Naive B cell (primary cell): Measurements from ENCODE around the gene THBS4. TPM values are rescaled to one million over a fixed set of nuclear protein-coding genes. Genes with fewer than 3 reads are reported as not detected.

ENCODE experiments used
- ATAC-seq, 2 donors: fragments of 150-1000 bp; cut with Tn5 transposase; 2 replicates each; pipeline ENCODE4 v1.10.0; 2021; ENCODE audit warnings: low read depth in 2 of 2, mild to moderate bottlenecking in 2 of 2, moderate library complexity in 2 of 2
- DNase-seq: peaks from one replicate; pipeline ENCODE4 v3.0.0; 2022
- H3K27ac Mint-ChIP-seq, 6 donors: one replicate each; pipeline ENCODE4 v1.8.0; 2020 to 2022; ENCODE audit warnings: mild to moderate bottlenecking in 6 of 6, mixed read lengths in 6 of 6, moderate library complexity in 5 of 6, inconsistent platforms in 2 of 6
- H3K27me3 Mint-ChIP-seq, 3 donors: one replicate each; pipeline ENCODE4 v1.8.0; 2021 to 2022; ENCODE audit warnings: mixed read lengths in 3 of 3, mild to moderate bottlenecking in 1 of 3
- H3K36me3 Mint-ChIP-seq, 2 donors: one replicate each; pipeline ENCODE4 v1.8.0; 2020 to 2022; ENCODE audit warnings: mixed read lengths in 2 of 2, inconsistent platforms in 1 of 2, mild to moderate bottlenecking in 1 of 2
- H3K4me1 Mint-ChIP-seq, 3 donors: one replicate each; pipeline ENCODE4 v1.8.0; 2020 to 2022; ENCODE audit warnings: mixed read lengths in 3 of 3, inconsistent platforms in 1 of 3, mild to moderate bottlenecking in 1 of 3, moderate library complexity in 1 of 3
- H3K4me3 Mint-ChIP-seq, 8 donors: one replicate each; pipeline ENCODE4 v1.8.0; 2020 to 2022; ENCODE audit warnings: mild to moderate bottlenecking in 8 of 8, mixed read lengths in 8 of 8, moderate library complexity in 8 of 8, inconsistent platforms in 2 of 8
- H3K9me3 Mint-ChIP-seq, 7 donors: one replicate each; pipeline ENCODE4 v1.8.0; 2020 to 2022; ENCODE audit warnings: mixed read lengths in 7 of 7, mild to moderate bottlenecking in 5 of 7, inconsistent platforms in 2 of 7, moderate library complexity in 1 of 7
- polyA plus RNA-seq, 6 donors: library from polyadenylated mRNA; unstranded; fragments of 300-500 nt; fragmentation: Illumina TruSeq; gene quantifications; one replicate each; pipeline ENCODE4 v1.2.3, GENCODE V29; 2021; ENCODE audit warnings: low read depth in 6 of 6

Gene THBS4
- polyA plus RNA-seq, 6 donors from 2014 or later, result 0.17 TPM; not detected in 5

DNA sequence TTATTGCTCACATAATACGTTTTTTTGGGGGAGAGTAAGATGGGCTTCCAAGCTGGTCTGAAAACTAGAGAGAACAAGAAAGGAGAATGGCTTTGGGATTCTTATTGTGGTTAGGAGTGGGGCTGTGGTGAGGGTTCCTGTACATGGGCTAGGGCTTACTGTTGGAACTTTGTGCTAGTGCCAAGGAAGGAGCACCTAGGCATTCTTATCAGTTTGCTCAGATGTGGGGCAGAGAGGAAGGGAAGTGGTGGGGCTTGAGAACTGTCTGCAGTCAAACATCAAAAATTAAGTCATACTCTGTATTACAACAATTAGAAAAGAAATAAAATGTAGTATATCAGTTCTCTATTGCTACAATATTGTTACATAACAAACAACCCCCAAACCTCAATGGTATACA is 4.0 kb upstream of the THBS4 start:
- DNase-seq, result no peak
- Mint-ChIP-seq H3K9me3 (peaks cover 0 to 3% (median 0%) of the 10 kb centered on the region in 7 donors), H3K36me3 (no peaks in the 10 kb centered on the region), H3K4me3 (no peak overlapping the region), H3K27me3 (peaks cover 46 to 71% (median 61%) of the 10 kb centered on the region in 3 donors), H3K4me1 (peaks cover 4 to 10% (median 7%) of the 10 kb centered on the region in 3 donors), H3K27ac (no peak overlapping the region)
- no peak for ATAC-seq

DNA sequence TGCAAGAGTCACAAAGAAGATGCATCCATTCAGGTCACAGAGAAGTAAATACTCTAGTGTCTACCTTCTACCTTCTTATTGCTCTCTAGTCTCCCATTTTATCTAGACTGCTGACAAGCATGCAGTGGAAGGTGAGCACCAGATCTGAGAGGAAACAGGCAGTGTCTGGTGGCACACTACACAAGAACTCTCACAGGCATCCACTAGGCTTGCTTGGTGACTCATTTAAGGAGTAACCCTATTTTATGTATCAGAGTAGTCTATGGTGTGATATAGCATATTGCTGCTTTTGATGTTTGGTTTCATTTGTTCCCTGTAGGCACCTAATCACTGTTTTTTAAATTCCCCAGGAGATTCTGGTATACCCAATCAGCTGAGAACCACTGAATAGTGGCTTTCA is 1.6 kb upstream of the THBS4 start:
- no peak for DNase-seq
- Mint-ChIP-seq H3K4me1 (peaks cover 4 to 10% (median 7%) of the 10 kb centered on the region in 3 donors), H3K4me3 (no peak overlapping the region), H3K36me3 (no peaks in the 10 kb centered on the region), H3K9me3 (peaks cover 0 to 2% (median 0%) of the 10 kb centered on the region in 7 donors), H3K27ac (no peak overlapping the region), H3K27me3 (peaks cover 38 to 67% (median 66%) of the 10 kb centered on the region in 3 donors)
- no peak for ATAC-seq

DNA sequence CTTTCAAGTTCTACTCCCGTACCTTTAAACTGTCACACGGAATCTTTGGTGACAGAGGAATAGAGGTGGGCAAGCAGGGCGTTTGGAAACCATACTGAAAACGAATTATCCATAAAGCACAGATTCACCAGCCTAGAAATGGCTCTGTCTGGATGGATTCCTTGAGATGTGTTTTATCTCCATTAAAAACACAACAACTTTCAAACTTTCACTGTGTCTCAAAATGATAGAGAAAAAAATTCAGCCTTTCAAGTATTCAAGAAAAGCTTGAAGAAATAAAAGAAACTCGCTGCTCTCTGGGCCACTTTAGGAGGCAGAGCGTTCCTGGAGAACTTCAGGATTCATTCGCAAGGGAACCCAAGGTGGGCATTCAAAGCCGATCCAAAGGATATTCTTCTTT is 589 bp upstream of the THBS4 start:
- H3K27ac Mint-ChIP-seq, result no peak overlapping the region
- H3K4me1 Mint-ChIP-seq, result peaks cover 4 to 10% (median 7%) of the 10 kb centered on the region in 3 donors
- peaks cover 0 to 2% (median 0%) of the 10 kb centered on the region in 7 donors for H3K9me3 Mint-ChIP-seq
- no peaks in the 10 kb centered on the region for H3K36me3 Mint-ChIP-seq
- peak overlapping the region in 6 of 8 donors; percentile 52 to 89 (median 74) for H3K4me3 Mint-ChIP-seq
- H3K27me3 Mint-ChIP-seq, result peaks cover 42 to 68% (median 60%) of the 10 kb centered on the region in 3 donors
- no peak for DNase-seq
- no peak for ATAC-seq

DNA sequence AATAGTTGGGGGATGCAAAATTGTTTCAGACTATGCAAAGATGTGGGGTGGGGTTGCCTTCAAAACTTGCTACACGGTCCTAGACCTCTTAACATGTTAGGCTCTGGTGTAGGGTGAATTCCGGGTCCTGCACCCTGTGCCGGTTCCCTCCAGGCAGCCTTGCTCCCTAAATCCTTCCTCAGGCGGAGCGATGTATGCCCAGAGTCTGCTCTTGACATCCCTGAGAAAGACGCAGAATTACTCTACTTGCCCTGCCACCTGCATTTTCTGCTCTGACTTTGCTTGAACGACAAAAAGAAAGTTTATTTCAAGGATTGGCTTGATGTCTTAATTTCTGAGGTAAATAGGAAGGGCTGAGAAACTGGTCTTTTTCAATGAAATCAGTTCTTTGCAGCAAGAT is 691 bp downstream of the THBS4 start:
- DNase-seq (no peak), ATAC-seq (no peak)
- peaks cover 0 to 2% (median 0%) of the 10 kb centered on the region in 7 donors for H3K9me3 Mint-ChIP-seq
- H3K36me3 Mint-ChIP-seq, result no peaks in the 10 kb centered on the region
- peaks cover 47 to 79% (median 70%) of the 10 kb centered on the region in 3 donors for H3K27me3 Mint-ChIP-seq
- peaks cover 4 to 10% (median 7%) of the 10 kb centered on the region in 3 donors for H3K4me1 Mint-ChIP-seq
- no peak overlapping the region for H3K27ac Mint-ChIP-seq
- peak overlapping the region in 4 of 8 donors; percentile 11 to 36 (median 34) for H3K4me3 Mint-ChIP-seq

DNA sequence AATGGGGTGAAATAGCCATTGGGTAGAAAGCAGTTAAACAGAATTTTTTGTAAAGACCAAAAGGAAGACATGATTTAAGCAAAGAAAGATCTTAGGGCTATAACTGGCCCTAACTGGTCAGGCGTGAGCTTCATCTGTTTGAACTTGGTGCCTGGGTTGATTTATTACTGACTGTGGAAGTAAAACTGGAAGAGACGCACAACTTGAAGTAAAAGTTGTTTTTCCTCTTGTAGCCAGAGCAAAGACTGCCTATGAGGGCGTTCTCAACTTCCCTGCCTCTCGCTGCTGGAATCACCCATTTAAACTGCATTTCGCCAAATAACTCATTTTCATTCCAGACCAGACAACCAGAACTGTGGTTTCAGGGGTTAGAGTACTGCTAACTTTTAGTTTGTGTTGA is 1.5 kb downstream of the THBS4 start:
- H3K9me3 Mint-ChIP-seq, result peaks cover 0 to 2% (median 0%) of the 10 kb centered on the region in 7 donors
- H3K36me3 Mint-ChIP-seq, result no peaks in the 10 kb centered on the region
- peaks cover 49 to 78% (median 68%) of the 10 kb centered on the region in 3 donors for H3K27me3 Mint-ChIP-seq
- DNase-seq (no peak), ATAC-seq (no peak)
- no peak overlapping the region for H3K4me3 Mint-ChIP-seq
- H3K27ac Mint-ChIP-seq, result no peak overlapping the region
- H3K4me1 Mint-ChIP-seq, result peaks cover 4 to 10% (median 7%) of the 10 kb centered on the region in 3 donors

DNA sequence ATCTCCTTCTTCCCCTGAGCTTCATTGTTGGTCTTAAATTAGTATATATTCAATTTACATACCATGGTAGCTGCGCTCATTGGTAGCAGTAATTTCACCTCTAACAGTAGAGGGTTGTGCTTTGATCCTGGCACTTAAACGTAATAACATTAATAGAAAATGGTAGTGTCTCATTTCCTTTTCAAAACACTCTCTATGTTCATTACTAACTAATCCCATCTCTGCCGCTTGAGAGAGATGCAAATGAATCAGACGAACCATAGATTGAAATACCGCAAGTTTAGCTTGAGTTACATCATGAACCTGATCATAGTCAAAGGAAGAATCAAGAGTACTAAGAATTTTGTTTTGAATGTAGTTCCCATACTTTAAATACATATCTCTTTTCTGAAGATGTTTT is 2.2 kb downstream of the THBS4 start:
- DNase-seq, result no peak
- Mint-ChIP-seq H3K27me3 (peaks cover 52 to 78% (median 69%) of the 10 kb centered on the region in 3 donors), H3K4me1 (peaks cover 4 to 10% (median 7%) of the 10 kb centered on the region in 3 donors), H3K4me3 (no peak overlapping the region), H3K36me3 (no peaks in the 10 kb centered on the region), H3K27ac (no peak overlapping the region), H3K9me3 (peaks cover 0 to 2% (median 0%) of the 10 kb centered on the region in 7 donors)
- ATAC-seq, result no peak

DNA sequence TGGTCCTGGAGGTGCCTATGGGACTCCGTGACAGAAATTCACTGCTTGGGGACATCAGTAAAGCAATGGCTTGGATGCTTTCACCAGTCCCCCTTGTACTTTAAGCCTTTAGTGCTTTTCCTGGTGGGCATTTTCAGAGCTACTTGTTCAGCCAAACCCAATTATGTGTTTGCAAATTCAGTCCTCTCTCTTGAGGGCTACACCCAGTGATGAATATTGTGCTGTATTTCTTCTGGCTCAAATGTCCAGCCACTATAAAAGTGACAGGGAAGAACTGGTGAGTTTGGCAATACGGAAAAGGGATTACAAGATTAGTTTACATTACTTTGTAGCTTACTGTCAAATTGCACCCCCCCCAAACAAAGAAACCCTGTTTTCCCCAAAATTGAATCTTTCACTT is 4.5 kb downstream of the THBS4 start:
- Mint-ChIP-seq H3K27me3 (peaks cover 53 to 74% (median 61%) of the 10 kb centered on the region in 3 donors), H3K9me3 (no peaks in the 10 kb centered on the region), H3K27ac (no peak overlapping the region), H3K4me1 (peaks cover 4 to 10% (median 4%) of the 10 kb centered on the region in 3 donors), H3K4me3 (no peak overlapping the region), H3K36me3 (no peaks in the 10 kb centered on the region)
- ATAC-seq, result no peak
- DNase-seq, result no peak

DNA sequence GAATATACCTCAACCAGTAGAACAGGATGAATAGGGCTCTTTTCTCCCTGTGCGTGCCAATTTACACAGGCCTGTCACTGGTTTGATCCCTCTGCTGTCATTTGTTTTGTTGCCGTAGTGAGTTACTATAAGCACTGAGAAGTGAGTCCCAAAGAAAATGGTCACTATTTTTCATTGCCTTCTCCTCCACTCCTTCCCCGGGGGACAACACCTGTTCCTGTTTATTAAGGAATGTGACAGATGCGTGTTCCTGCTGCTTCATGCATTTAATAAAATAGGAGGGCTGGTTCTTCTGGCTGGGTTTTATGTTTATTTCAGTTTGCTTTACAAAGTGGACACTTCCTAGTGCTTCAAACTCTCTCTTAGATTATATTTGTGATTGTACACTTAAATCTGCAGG is 6.4 kb downstream of the THBS4 start:
- ATAC-seq (no peak), DNase-seq (no peak)
- no peaks in the 10 kb centered on the region for H3K4me1 Mint-ChIP-seq
- no peak overlapping the region for H3K4me3 Mint-ChIP-seq
- no peak overlapping the region for H3K27ac Mint-ChIP-seq
- no peaks in the 10 kb centered on the region for H3K9me3 Mint-ChIP-seq
- H3K36me3 Mint-ChIP-seq, result no peaks in the 10 kb centered on the region
- peaks cover 46 to 67% (median 57%) of the 10 kb centered on the region in 3 donors for H3K27me3 Mint-ChIP-seq

DNA sequence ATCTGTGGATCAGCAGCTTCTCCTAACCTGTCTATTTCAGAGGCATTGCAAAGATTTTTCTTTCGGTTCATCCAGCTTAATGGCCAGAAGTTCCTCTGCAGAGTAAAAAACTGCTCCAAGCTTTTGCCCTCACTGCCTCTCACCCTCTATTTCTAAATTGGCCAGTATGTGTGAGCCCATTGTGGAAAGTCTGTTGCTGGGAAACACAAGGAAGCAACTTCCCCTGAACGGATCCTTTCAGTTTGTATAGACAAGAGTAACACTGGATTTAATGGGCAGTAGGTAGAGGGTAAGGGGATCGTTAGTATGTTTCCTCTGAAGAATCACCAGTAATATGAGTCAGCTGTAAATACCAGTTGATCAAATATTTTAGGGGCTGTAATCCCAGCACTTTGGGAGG is 7.2 kb downstream of the THBS4 start:
- Mint-ChIP-seq H3K4me1 (no peaks in the 10 kb centered on the region), H3K4me3 (no peak overlapping the region), H3K9me3 (no peaks in the 10 kb centered on the region), H3K27ac (no peak overlapping the region), H3K36me3 (no peaks in the 10 kb centered on the region), H3K27me3 (peaks cover 44 to 59% (median 50%) of the 10 kb centered on the region in 3 donors)
- ATAC-seq, result no peak
- DNase-seq, result no peak

DNA sequence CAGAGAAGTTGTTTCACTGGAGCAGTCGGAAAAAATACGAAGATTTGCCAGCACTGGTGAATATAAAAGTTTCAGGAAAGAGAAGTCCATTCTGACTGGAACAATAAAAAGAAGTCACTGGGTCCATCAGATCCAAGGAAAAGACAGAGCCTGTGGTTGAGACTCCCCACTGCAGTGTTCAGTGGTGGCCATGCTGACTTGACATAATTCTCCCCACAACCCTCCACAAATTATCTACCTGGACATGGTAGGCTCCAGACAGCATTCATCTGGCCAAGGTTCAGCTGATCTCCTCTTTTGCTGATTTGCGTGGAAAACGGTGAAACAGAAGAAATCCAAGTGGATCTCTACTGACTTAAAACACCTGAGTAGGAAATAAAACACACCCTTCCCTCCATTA is 8.0 kb downstream of the THBS4 start:
- no peak for ATAC-seq
- no peak overlapping the region for H3K4me3 Mint-ChIP-seq
- no peak overlapping the region for H3K27ac Mint-ChIP-seq
- H3K9me3 Mint-ChIP-seq, result no peaks in the 10 kb centered on the region
- no peaks in the 10 kb centered on the region for H3K4me1 Mint-ChIP-seq
- no peak for DNase-seq
- H3K27me3 Mint-ChIP-seq, result peaks cover 41 to 54% (median 48%) of the 10 kb centered on the region in 3 donors
- H3K36me3 Mint-ChIP-seq, result no peaks in the 10 kb centered on the region

DNA sequence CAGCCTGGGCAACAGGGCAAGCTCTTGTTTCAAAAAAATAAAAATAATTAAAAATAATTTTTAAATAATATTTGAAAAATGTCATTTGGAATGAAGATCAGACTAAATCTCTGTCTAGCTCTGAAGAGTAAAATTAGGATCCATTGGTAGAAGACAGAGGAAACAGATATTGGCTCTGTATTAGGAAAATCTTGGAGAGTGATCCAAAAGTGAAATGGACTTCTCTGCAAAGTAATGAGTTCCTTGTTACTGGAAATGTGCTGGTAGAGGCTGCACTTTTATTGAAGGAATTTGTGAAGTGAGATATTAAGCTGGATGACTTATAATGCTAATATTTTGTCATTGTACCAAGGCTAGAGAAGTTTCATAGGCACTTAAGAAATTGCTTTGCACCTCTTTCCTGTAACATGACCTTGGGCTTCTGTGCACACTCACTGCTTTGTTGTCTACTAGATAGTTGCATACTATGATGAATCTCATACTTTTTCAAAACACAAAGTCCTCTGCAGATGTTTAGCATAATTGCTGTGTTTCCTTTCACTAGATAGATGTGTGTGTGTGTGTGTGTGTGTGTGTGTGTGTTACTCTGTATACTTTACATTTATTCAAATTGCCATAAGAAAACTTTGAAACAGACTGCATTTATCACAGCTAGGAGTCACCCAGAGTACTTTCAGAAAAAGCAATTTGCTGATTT is 13.1 kb downstream of the THBS4 start:
- Mint-ChIP-seq H3K9me3 (no peaks in the 10 kb centered on the region), H3K27ac (no peak overlapping the region), H3K4me3 (no peak overlapping the region), H3K4me1 (no peaks in the 10 kb centered on the region), H3K27me3 (peaks cover 24 to 40% (median 28%) of the 10 kb centered on the region in 3 donors), H3K36me3 (no peaks in the 10 kb centered on the region)
- ATAC-seq, result no peak
- no peak for DNase-seq

DNA sequence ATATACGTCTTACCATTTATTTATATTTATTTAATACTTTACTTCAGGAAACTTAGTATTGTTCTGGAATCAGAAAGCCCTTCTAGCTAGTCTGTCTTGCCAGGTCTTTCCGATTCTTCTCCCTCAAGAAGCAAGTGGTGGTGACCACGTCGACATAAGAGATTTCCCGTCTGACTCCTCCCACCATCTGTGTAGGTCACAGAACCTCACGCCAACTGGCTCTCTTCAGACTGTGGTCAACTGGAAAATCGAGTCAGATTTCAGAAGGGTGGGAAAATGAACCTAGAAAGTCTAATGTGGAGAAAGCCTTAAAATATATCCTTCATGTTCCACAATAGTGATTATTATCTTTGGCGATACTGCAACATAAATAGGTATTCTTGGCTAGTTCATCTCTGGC is 17.3 kb downstream of the THBS4 start:
- no peak for ATAC-seq
- H3K27me3 Mint-ChIP-seq, result peaks cover 10 to 23% (median 11%) of the 10 kb centered on the region in 3 donors

DNA sequence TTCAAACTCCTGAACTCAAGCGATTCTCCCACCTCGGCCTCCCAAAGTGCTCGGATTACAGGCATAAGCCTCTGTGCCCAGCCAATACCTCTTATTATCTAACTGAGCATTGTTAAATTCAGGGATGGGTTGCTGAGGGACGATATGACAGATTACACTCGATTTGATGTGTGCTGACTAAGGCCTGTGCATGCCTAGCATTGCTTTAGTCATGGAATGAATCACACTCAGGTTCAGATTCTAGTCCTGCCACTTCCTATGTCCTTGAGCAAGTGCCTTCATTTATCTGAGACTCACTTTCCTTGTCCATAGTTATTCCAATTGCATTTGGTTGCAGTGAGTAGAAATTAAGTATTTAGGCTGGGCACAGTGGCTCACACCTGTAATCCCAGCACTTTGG is 19.5 kb downstream of the THBS4 start:
- Mint-ChIP-seq H3K4me1 (no peaks in the 10 kb centered on the region), H3K27ac (no peak overlapping the region), H3K9me3 (no peaks in the 10 kb centered on the region), H3K4me3 (no peak overlapping the region), H3K36me3 (no peaks in the 10 kb centered on the region), H3K27me3 (peaks cover 8 to 18% (median 10%) of the 10 kb centered on the region in 3 donors)
- DNase-seq (no peak), ATAC-seq (no peak)

More for the DNA sequence above, 17.3 kb downstream of the THBS4 start:
- H3K4me1 Mint-ChIP-seq, result no peaks in the 10 kb centered on the region
- H3K27ac Mint-ChIP-seq, result no peak overlapping the region
- no peak for DNase-seq
- H3K36me3 Mint-ChIP-seq, result no peaks in the 10 kb centered on the region
- H3K4me3 Mint-ChIP-seq, result no peak overlapping the region
- H3K9me3 Mint-ChIP-seq, result no peaks in the 10 kb centered on the region

DNA sequence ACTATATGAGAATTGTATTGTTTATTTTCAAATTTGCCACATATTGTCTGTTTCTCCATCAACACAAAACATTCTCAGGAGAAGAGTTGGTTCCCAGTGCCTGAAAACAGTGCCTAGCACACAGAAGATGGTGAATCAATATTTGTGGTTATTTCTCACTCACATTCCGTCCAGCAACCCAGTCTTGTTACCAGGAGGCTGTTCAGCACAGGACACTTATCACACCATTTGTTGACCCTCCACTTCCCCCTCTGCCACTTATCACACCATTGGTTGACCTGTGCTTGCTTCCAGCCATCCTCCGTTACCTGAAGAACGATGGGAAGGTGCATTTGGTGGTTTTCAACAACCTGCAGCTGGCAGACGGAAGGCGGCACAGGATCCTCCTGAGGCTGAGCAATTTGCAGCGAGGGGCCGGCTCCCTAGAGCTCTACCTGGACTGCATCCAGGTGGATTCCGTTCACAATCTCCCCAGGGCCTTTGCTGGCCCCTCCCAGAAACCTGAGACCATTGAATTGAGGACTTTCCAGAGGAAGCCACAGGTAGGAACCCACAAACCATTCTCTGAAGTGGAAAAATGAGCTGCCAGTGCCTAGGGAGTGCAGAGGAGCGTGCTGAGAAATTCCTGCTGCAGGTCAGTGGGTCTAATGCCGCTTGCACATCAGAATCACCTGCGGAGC is 20.5 kb downstream of the THBS4 start:
- H3K36me3 Mint-ChIP-seq, result no peaks in the 10 kb centered on the region
- no peak for ATAC-seq

More for the DNA sequence above, 20.5 kb downstream of the THBS4 start:
- no peaks in the 10 kb centered on the region for H3K4me1 Mint-ChIP-seq
- peak overlapping the region in 2 of 6 donors; percentile 54 to 69 for H3K27ac Mint-ChIP-seq
- no peak overlapping the region for H3K4me3 Mint-ChIP-seq
- no peaks in the 10 kb centered on the region for H3K9me3 Mint-ChIP-seq
- no peak for DNase-seq
- H3K27me3 Mint-ChIP-seq, result peaks cover 0 to 9% (median 6%) of the 10 kb centered on the region in 3 donors
